Measurements from ENCODE around the gene POC1A.

- TF ChIP-seq, protein P1, sequence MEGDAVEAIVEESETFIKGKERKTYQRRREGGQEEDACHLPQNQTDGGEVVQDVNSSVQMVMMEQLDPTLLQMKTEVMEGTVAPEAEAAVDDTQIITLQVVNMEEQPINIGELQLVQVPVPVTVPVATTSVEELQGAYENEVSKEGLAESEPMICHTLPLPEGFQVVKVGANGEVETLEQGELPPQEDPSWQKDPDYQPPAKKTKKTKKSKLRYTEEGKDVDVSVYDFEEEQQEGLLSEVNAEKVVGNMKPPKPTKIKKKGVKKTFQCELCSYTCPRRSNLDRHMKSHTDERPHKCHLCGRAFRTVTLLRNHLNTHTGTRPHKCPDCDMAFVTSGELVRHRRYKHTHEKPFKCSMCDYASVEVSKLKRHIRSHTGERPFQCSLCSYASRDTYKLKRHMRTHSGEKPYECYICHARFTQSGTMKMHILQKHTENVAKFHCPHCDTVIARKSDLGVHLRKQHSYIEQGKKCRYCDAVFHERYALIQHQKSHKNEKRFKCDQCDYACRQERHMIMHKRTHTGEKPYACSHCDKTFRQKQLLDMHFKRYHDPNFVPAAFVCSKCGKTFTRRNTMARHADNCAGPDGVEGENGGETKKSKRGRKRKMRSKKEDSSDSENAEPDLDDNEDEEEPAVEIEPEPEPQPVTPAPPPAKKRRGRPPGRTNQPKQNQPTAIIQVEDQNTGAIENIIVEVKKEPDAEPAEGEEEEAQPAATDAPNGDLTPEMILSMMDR (IDR thresholded peaks at IDR 0.05), result no peak
- TF ChIP-seq EZH2 (IDR thresholded peaks at IDR 0.05; ENCODE audit: borderline replicate concordance, insufficient read depth, low read depth, low read length, poor library complexity, severe bottlenecking), result no peak
Observed at GRCh38 chr3:52134761-52135160, 19.5 kb downstream of the POC1A start.
